Measurements from ENCODE around the gene STX10. TPM values are rescaled to one million over a fixed set of nuclear protein-coding genes. Genes with fewer than 3 reads are reported as not detected.
A peak's percentile ranks its signal among the peaks of the same experiment; 100 is the strongest.

STX10 gene
- total and polyA plus RNA-seq, 9 of the 15 experiments (the other 6 are each of a cell fraction or from before 2014, with no cell fraction given) = 0.51 to 66.3 (median 31.0) TPM

DNA sequence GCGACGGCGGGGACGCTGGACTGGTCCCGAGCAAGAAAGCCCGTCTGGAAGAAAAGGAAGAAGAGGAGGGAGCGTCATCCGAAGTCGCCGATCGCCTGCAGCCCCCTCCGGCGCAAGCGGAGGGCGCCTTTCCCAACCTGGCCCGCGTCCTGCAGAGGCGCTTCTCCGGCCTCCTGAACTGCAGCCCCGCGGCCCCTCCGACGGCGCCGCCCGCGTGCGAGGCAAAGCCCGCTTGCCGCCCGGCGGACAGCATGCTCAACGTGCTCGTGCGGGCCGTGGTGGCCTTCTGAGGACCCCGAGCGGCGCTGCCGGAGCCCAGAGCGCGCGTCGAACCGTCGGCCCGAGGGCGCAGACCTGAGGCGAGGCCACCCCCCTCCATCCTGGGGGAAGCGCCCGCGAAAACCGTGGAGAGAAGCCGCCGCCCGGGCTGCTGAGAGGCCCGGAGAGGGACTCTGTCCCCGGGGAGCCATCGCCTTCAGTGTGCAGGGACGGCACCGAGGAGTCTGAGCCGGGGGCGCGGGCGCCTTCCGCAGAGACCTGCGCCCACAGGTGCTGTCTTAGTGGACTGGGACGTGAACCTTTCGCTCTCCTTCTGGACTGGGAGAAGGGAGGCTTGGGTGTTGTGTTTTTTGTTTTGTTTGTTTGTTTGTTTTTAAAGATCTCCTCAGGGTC is 3.5 kb upstream of the STX10 start (continued):
- no peak for TF ChIP-seq TAF9B (IDR thresholded peaks at IDR 0.05; ENCODE audit: partially characterized antibody)
- no peak for TF ChIP-seq HES1 (IDR thresholded peaks at IDR 0.05; ENCODE audit: low read depth)
- TF ChIP-seq MEIS2 (IDR thresholded peaks at IDR 0.05; ENCODE audit: partially characterized antibody) = no peak
- TF ChIP-seq, protein P1, sequence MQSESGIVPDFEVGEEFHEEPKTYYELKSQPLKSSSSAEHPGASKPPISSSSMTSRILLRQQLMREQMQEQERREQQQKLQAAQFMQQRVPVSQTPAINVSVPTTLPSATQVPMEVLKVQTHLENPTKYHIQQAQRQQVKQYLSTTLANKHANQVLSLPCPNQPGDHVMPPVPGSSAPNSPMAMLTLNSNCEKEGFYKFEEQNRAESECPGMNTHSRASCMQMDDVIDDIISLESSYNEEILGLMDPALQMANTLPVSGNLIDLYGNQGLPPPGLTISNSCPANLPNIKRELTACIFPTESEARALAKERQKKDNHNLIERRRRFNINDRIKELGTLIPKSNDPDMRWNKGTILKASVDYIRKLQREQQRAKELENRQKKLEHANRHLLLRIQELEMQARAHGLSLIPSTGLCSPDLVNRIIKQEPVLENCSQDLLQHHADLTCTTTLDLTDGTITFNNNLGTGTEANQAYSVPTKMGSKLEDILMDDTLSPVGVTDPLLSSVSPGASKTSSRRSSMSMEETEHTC (IDR thresholded peaks at IDR 0.05) = no peak
- TF ChIP-seq MAFG (tag; conservative IDR thresholded peaks at IDR 0.05) = no peak
- TF ChIP-seq ZNF232 (CRISPR knock-in tag; IDR thresholded peaks at IDR 0.05) = 0 out of 2 replicates have a peak, but pooled peaks have one; percentile 57
- no peak for TF ChIP-seq HOXB6 (CRISPR knock-in tag; IDR thresholded peaks at IDR 0.05; ENCODE audit: borderline replicate concordance)
- TF ChIP-seq HEY1 (CRISPR knock-in tag; IDR thresholded peaks at IDR 0.05; ENCODE audit: borderline replicate concordance) = no peak
- TF ChIP-seq ZNF3 (CRISPR knock-in tag; IDR thresholded peaks at IDR 0.05) = no peak
- TF ChIP-seq EP400 (IDR thresholded peaks at IDR 0.05) = no peak
- TF ChIP-seq ZNF318 (IDR thresholded peaks at IDR 0.05; ENCODE audit: borderline replicate concordance in 1 of 2, low read depth in 1 of 2) = no peak

Data from K562 (cell line).